A549 (cell line): Measurements from ENCODE around the gene TCF12. TPM values are rescaled to one million over a fixed set of nuclear protein-coding genes. Genes with fewer than 3 reads are reported as not detected.

Experiments used
- ATAC-seq, 2 experiments: fragments of 200-7000 bp in 1 of 2; fragments of >200 bp in 1 of 2; cut with Nextera tagmentation in 1 of 2; cut with Tn5 transposase in 1 of 2; 3 replicates each; pipeline versions ENCODE4 v1.8.0 to v1.9.1; 2018 to 2020; ENCODE audit warnings: mild to moderate bottlenecking in 1 of 2, moderate library complexity in 1 of 2
- CTCF ChIA-PET: fragments of 300-600 bp; sonication (Branson Sonifier 250); formaldehyde crosslinking; extraction: SDS; loops from one replicate; lab custom pipeline; 2021; ENCODE audit warnings: antibody characterized with exemption, inconsistent platforms; lab: Yijun Ruan, JAX
- POLR2A ChIA-PET: fragments of 350-600 bp; formaldehyde crosslinking; extraction: SDS; loops from one replicate; lab custom pipeline; 2021; ENCODE audit warnings: antibody characterized with exemption, inconsistent platforms; lab: Yijun Ruan, JAX
- DNase-seq, 2 experiments: peaks; one replicate each; pipeline versions ENCODE4 v3.0.0 to v3.0.0-alpha.2; 2011 to 2016; ENCODE audit warnings: low read depth in 1 of 2, low spot score in 1 of 2
- FAIRE-seq: peaks from 2 replicates; lab custom pipeline; 2011; peaks lifted over from hg19 to GRCh38; lab: Jason Lieb, UNC
- H3K27ac ChIP-seq, 2 experiments: fragments of >200 bp; sonication (Bioruptor Twin); formaldehyde crosslinking; 3 replicates each; pipeline ENCODE4 v1.5.1; 2016 to 2017
- H3K4me1 ChIP-seq: fragments of >200 bp; sonication (Bioruptor Twin); formaldehyde crosslinking; 3 replicates; pipeline ENCODE4 v1.6.1; 2016
- H3K4me2 ChIP-seq: fragments of >200 bp; sonication (Bioruptor Twin); formaldehyde crosslinking; 3 replicates; pipeline ENCODE4 v1.6.1; 2016
- H3K4me3 ChIP-seq: fragments of >200 bp; sonication (Bioruptor Twin); formaldehyde crosslinking; 3 replicates; pipeline ENCODE4 v1.5.1; 2016
- H3K9me3 ChIP-seq: fragments of >200 bp; sonication (Bioruptor Twin); formaldehyde crosslinking; 3 replicates; pipeline ENCODE4 v1.6.1; 2016
- CEBPB ChIP-seq, 2 experiments: fragments of >200 bp in 1 of 2; sonication (Bioruptor Twin) in 1 of 2; formaldehyde crosslinking in 1 of 2; IDR thresholded peaks; 2 replicates each; pipeline ENCODE4 v1.6.1; 2012 to 2016
- CHD2 ChIP-seq: fragments of 150-350 bp; IDR thresholded peaks from 2 replicates; pipeline ENCODE4 v1.6.1; 2014; ENCODE audit warnings: low read length; ENCODE audit not compliant: partially characterized antibody
- EHMT2 ChIP-seq: fragments of 200-600 bp; sonication (generic); IDR thresholded peaks from 2 replicates; pipeline ENCODE4 v1.6.1; 2016; ENCODE audit warnings: antibody characterized with exemption, low read depth, mild to moderate bottlenecking, moderate library complexity
- EP300 ChIP-seq, 2 experiments: fragments of >200 bp; sonication (Bioruptor Twin); formaldehyde crosslinking; IDR thresholded peaks; 2 replicates in 1 of 2; 3 replicates in 1 of 2; pipeline ENCODE4 v1.6.1; 2016 to 2017
- ESRRA ChIP-seq: fragments of 150-350 bp; IDR thresholded peaks from 2 replicates; pipeline ENCODE4 v1.6.1; 2014; ENCODE audit warnings: mild to moderate bottlenecking, low read length, borderline replicate concordance
- FOXS1 ChIP-seq: fragments of 250-450 bp; sonication (Bioruptor Pico); IDR thresholded peaks from 2 replicates; pipeline ENCODE4 v1.5.0; 2020; ENCODE audit warnings: mild to moderate bottlenecking, moderate library complexity
- GATA3 ChIP-seq: IDR thresholded peaks from 2 replicates; pipeline ENCODE4 v1.6.1; 2012; ENCODE audit warnings: borderline replicate concordance
- HDAC2 ChIP-seq: fragments of 200-600 bp; sonication (generic); IDR thresholded peaks from 2 replicates; pipeline ENCODE4 v1.6.1; 2016
- JUN ChIP-seq, 2 experiments: fragments of >200 bp; sonication (Bioruptor Twin); formaldehyde crosslinking; IDR thresholded peaks; 2 replicates in 1 of 2; 3 replicates in 1 of 2; pipeline ENCODE4 v1.6.1; 2016 to 2017
- KDM5A ChIP-seq: fragments of 200-600 bp; sonication (generic); IDR thresholded peaks from 2 replicates; pipeline ENCODE4 v1.6.1; 2016; ENCODE audit warnings: antibody characterized with exemption, mild to moderate bottlenecking
- MAZ ChIP-seq: fragments of 150-350 bp; IDR thresholded peaks from 2 replicates; pipeline ENCODE4 v1.6.1; 2014; ENCODE audit warnings: antibody characterized with exemption, low read depth, low read length, borderline replicate concordance
- NFE2L2 ChIP-seq: fragments of 150-350 bp; conservative IDR thresholded peaks from 2 replicates; pipeline ENCODE4 v1.6.1; 2014; ENCODE audit warnings: low read length
- NR3C1 ChIP-seq: fragments of >200 bp; sonication (Bioruptor Twin); formaldehyde crosslinking; IDR thresholded peaks from 3 replicates; pipeline ENCODE4 v1.6.1; 2017
- PHF8 ChIP-seq: fragments of 200-600 bp; sonication (generic); IDR thresholded peaks from 2 replicates; pipeline ENCODE4 v1.6.1; 2016; ENCODE audit warnings: low read depth, mild to moderate bottlenecking, antibody characterized with exemption, moderate library complexity, borderline replicate concordance
- RAD21 ChIP-seq, 2 experiments: fragments of >200 bp in 1 of 2; sonication (Bioruptor Twin) in 1 of 2; formaldehyde crosslinking in 1 of 2; IDR thresholded peaks in 1 of 2; conservative IDR thresholded peaks in 1 of 2; 2 replicates in 1 of 2; 3 replicates in 1 of 2; pipeline ENCODE4 v1.6.1; 2012 to 2018; ENCODE audit warnings: inconsistent platforms in 1 of 2
- RARB ChIP-seq: fragments of 250-450 bp; sonication (Bioruptor Pico); IDR thresholded peaks from 2 replicates; pipeline ENCODE4 v1.8.0; 2021; ENCODE audit warnings: mild to moderate bottlenecking, moderate library complexity
- RCOR1 ChIP-seq: fragments of 150-350 bp; IDR thresholded peaks from 2 replicates; pipeline ENCODE4 v1.6.1; 2014; ENCODE audit warnings: antibody characterized with exemption, low read length, low read depth
- RFX5 ChIP-seq: fragments of 450-650 bp; IDR thresholded peaks from 2 replicates; pipeline ENCODE4 v1.7.1; 2014; ENCODE audit warnings: antibody characterized with exemption, mild to moderate bottlenecking, moderate library complexity
- TFCP2L1 ChIP-seq: fragments of 250-450 bp; sonication (Bioruptor Pico); IDR thresholded peaks from 2 replicates; pipeline ENCODE4 v1.5.0; 2021; ENCODE audit warnings: mild to moderate bottlenecking
- TP53 ChIP-seq: fragments of 250-450 bp; sonication (Bioruptor Pico); IDR thresholded peaks from 2 replicates; pipeline ENCODE4 v1.5.0; 2021; ENCODE audit warnings: mild to moderate bottlenecking, moderate library complexity
- ZFP36 ChIP-seq: fragments of 450-650 bp; IDR thresholded peaks from 2 replicates; pipeline ENCODE4 v1.6.1; 2014; ENCODE audit warnings: borderline replicate concordance; ENCODE audit not compliant: partially characterized antibody
- ZSCAN20 ChIP-seq: fragments of 250-450 bp; sonication (Bioruptor Pico); IDR thresholded peaks from 2 replicates; pipeline ENCODE4 v1.8.0; 2022; ENCODE audit warnings: mild to moderate bottlenecking, moderate library complexity
- WGBS: methylation state at CpG from one replicate; pipeline ENCODE4 v1.1.6; 2017; ENCODE audit errors: missing lambda C conversion rate; 5-methylcytosine and 5-hydroxymethylcytosine counted together
- polyA plus RNA-seq, 4 experiments: library from polyadenylated mRNA; depleted of rRNA in 3 of 4; stranded (reverse); fragments of >200 nt; fragmentation: RNase III in 1 of 4; extraction: RNeasy Plus Mini Kit Qiagen cat#74134 plus additional on column Dnase treatment in 1 of 4; gene quantifications; 2 replicates in 3 of 4; 3 replicates in 1 of 4; pipeline ENCODE4 v1.2.3, GENCODE V29; 2011 to 2017
- TF ChIP-seq, protein P1 (sequence below): fragments of 250-450 bp; sonication (Bioruptor Pico); IDR thresholded peaks from 2 replicates; pipeline ENCODE4 v1.5.0; 2020; ENCODE audit warnings: low read depth, mild to moderate bottlenecking, moderate library complexity
- TF ChIP-seq, protein P2 (sequence below): fragments of >200 bp; sonication (Bioruptor Twin); formaldehyde crosslinking; IDR thresholded peaks from 2 replicates; pipeline ENCODE4 v1.6.1; 2016
- TF ChIP-seq, protein P3 (sequence below): fragments of 250-450 bp; sonication (Bioruptor Pico); IDR thresholded peaks from 2 replicates; pipeline ENCODE4 v1.5.0; 2021; ENCODE audit warnings: mild to moderate bottlenecking, moderate library complexity, borderline replicate concordance

TCF12 gene
- polyA plus RNA-seq, 2 of the 4 experiments (the other 2 are of a cell fraction), result 36.3 to 121 TPM

DNA sequence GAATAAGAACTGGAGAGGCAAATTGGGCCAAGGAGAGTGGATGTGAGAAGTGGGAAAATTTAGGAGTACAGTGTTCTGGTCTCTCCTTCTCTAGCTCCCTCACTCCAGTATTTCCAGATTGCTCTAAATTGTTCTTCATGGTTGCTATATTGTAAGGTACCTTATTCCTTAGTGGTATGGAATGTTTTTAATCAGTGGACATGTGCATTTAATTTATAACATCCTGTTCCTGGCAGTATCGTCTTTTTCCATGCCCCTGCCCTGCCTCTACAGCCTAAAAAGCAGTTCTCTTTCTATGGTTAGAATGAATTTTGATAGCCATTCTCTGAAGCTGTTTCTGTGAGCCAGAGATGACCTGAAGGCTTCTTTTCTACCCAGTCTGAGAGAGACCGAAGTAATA is 180.5 kb downstream of the TCF12 start:
- WGBS, result 96% methylated on average over 2 of the region's 2 CpGs

DNA sequence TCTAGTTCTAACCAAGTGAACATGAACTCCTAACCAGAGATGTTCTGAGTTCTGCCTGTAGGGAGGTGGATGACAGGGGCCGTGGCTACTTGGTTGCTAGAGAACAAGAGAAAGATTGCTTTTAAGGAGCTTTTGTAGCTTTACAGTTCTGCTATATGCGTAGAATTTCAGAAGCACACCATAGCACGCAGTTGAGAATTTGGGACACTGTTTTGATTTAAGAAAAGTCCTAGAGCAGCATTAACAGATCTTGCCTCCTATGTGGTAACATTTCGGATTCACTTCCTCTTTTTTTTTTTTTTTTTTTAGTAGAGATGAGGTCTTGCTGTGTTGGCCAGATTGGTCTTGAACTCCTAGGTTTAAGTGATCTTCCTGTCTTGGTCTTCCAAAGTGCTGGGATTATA is 181.7 kb downstream of the TCF12 start:
- H3K9me3 ChIP-seq, result no peaks in the 10 kb centered on the region
- no peak overlapping the region for H3K4me2 ChIP-seq
- TF ChIP-seq ESRRA (no peak), TFCP2L1 (CRISPR knock-in tag) (no peak), PHF8 (no peak), MAZ (no peak), CEBPB (IDR thresholded peaks at IDR 0.05) (no peak), FOXS1 (no peak), EP300 (IDR thresholded peaks at IDR 0.05) (no peak), TP53 (no peak), HDAC2 (no peak), RAD21 (conservative IDR thresholded peaks at IDR 0.05 in 1 of 2, IDR thresholded peaks at IDR 0.05 in 1 of 2) (no peak), JUN (IDR thresholded peaks at IDR 0.05) (no peak), RARB (no peak), KDM5A (no peak), RFX5 (no peak), EHMT2 (no peak), ZFP36 (no peak)
- TF ChIP-seq, protein P1, sequence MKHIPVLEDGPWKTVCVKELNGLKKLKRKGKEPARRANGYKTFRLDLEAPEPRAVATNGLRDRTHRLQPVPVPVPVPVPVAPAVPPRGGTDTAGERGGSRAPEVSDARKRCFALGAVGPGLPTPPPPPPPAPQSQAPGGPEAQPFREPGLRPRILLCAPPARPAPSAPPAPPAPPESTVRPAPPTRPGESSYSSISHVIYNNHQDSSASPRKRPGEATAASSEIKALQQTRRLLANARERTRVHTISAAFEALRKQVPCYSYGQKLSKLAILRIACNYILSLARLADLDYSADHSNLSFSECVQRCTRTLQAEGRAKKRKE (CRISPR knock-in tag), result no peak
- TF ChIP-seq, protein P2, sequence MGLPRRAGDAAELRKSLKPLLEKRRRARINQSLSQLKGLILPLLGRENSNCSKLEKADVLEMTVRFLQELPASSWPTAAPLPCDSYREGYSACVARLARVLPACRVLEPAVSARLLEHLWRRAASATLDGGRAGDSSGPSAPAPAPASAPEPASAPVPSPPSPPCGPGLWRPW, result no peak
- TF ChIP-seq, protein P3, sequence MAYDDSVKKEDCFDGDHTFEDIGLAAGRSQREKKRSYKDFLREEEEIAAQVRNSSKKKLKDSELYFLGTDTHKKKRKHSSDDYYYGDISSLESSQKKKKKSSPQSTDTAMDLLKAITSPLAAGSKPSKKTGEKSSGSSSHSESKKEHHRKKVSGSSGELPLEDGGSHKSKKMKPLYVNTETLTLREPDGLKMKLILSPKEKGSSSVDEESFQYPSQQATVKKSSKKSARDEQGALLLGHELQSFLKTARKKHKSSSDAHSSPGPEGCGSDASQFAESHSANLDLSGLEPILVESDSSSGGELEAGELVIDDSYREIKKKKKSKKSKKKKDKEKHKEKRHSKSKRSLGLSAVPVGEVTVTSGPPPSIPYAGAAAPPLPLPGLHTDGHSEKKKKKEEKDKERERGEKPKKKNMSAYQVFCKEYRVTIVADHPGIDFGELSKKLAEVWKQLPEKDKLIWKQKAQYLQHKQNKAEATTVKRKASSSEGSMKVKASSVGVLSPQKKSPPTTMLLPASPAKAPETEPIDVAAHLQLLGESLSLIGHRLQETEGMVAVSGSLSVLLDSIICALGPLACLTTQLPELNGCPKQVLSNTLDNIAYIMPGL (CRISPR knock-in tag), result no peak
- ATAC-seq, result no peak
- no peak for DNase-seq
- no peaks in the 10 kb centered on the region for H3K4me1 ChIP-seq
- CTCF ChIA-PET, result interaction anchor here (0.6 to 1.1 kb wide), 3 partner anchors 18 to 434 kb away, joined by 3 to 6 read pairs (median 3); no protein-coding TSS in a partner anchor
- WGBS, result 98% methylated on average over 4 of the region's 4 CpGs
- POLR2A ChIA-PET, result no interaction called here
- no peak overlapping the region for H3K27ac ChIP-seq
- no peak for FAIRE-seq
- no peak overlapping the region for H3K4me3 ChIP-seq

More for the DNA sequence above, 180.5 kb downstream of the TCF12 start:
- FAIRE-seq (no peak), ATAC-seq (no peak), DNase-seq (no peak)
- POLR2A ChIA-PET, result no interaction called here
- Histone ChIP-seq H3K9me3 (no peaks in the 10 kb centered on the region), H3K4me3 (no peak overlapping the region), H3K4me2 (no peak overlapping the region), H3K4me1 (no peaks in the 10 kb centered on the region), H3K27ac (no peak overlapping the region)
- CTCF ChIA-PET, result no interaction called here
- TF ChIP-seq FOXS1 (no peak), ZSCAN20 (CRISPR knock-in tag) (no peak), RFX5 (no peak), NR3C1 (no peak), CHD2 (no peak), KDM5A (no peak), RCOR1 (no peak), EHMT2 (no peak), ESRRA (no peak), NFE2L2 (no peak), GATA3 (no peak)
- TF ChIP-seq, protein P3 (CRISPR knock-in tag), result no peak
